Right lobe of liver (tissue), 6 donors: ENCODE results near the gene EXOC3L1. TPM values are rescaled to one million over a fixed set of nuclear protein-coding genes. Genes with fewer than 3 reads are reported as not detected.

Experiments used
- ATAC-seq, 4 donors: fragments of 200-7000 bp; cut with Tn5 transposase; one replicate each; pipeline ENCODE4 v1.9.1; 2020; ENCODE audit warnings: mild to moderate bottlenecking in 4 of 4, moderate library complexity in 4 of 4
- DNase-seq, 3 donors: peaks; one replicate each; pipeline ENCODE4 v3.0.0-alpha.2; 2020
- H3K27ac ChIP-seq, 3 donors: fragments of 200-600 bp; one replicate each; pipeline ENCODE4 v1.8.0; 2022
- H3K27me3 ChIP-seq, 2 donors: fragments of 200-600 bp; one replicate each; pipeline ENCODE4 v1.8.0; 2022
- H3K36me3 ChIP-seq, 4 donors: fragments of 200-600 bp; sonication (generic) in 1 of 4; one replicate each; pipeline versions ENCODE4 v1.5.1 to v1.8.0; 2017 to 2022; ENCODE audit warnings: control low read depth in 1 of 4
- H3K4me1 ChIP-seq, 4 donors: fragments of 200-600 bp; sonication (generic) in 1 of 4; one replicate each; pipeline versions ENCODE4 v1.5.1 to v1.8.0; 2017 to 2022; ENCODE audit warnings: control low read depth in 1 of 4
- H3K4me3 ChIP-seq, 3 donors: fragments of 200-600 bp; one replicate each; pipeline ENCODE4 v1.8.0; 2022
- H3K9me3 ChIP-seq, 4 donors: fragments of 200-600 bp; sonication (generic) in 1 of 4; one replicate each; pipeline versions ENCODE4 v1.5.1 to v1.8.0; 2017 to 2022; ENCODE audit warnings: control low read depth in 1 of 4
- POLR2A ChIP-seq: fragments of 450-650 bp; IDR thresholded peaks from one replicate; pipeline ENCODE4 v1.6.1; 2017; ENCODE audit warnings: antibody characterized with exemption, mild to moderate bottlenecking
- WGBS: methylation state at CpG from one replicate; pipeline ENCODE4 v1.1.6; 2018; ENCODE audit warnings: low coverage, low lambda C conversion rate; ENCODE audit not compliant: insufficient coverage; ENCODE audit errors: missing lambda C conversion rate; 5-methylcytosine and 5-hydroxymethylcytosine counted together
- intact Hi-C, 2 donors: fragments of 100-400 bp; cut with DNase I; formaldehyde crosslinking; loops; one replicate each; pipeline versions ENCODE4 v1.11.2 to v1.14.1; 2022
- total RNA-seq, 6 experiments: library from RNA; depleted of rRNA in 2 of 6; stranded (reverse); fragments of >200 nt in 2 of 6; fragmentation: NEBNext Ultra II Directional in 3 of 6; extraction: Animal tissue kit (Norgen Biotek cat#: 25700) in 3 of 6; gene quantifications; one replicate each; pipeline versions ENCODE4 v1.1.0 to v1.2.4, GENCODE V29; 2016 to 2023
- TF ChIP-seq, protein P1 (sequence below), 4 donors: fragments of 200-600 bp in 3 of 4; fragments of 450-650 bp in 1 of 4; IDR thresholded peaks; one replicate each; pipeline versions ENCODE4 v1.5.1 to v1.8.0; 2016 to 2022; ENCODE audit warnings: antibody characterized with exemption in 4 of 4, mild to moderate bottlenecking in 2 of 4
- donor health status: DM: no; HTN: yes; CAD: no.
- donor health status: DM: no; HTN: no; CAD: no.
- donor health status: DM: no; HTN: no; CAD: no.
- donor health status: DM: no; HTN: yes; CAD: no.
- donor health status: DM: no; HTN: yes; CAD: no.

Gene EXOC3L1
- total RNA-seq, 6 experiments from 2014 or later = 1.8 to 4.3 (median 2.5) TPM

DNA sequence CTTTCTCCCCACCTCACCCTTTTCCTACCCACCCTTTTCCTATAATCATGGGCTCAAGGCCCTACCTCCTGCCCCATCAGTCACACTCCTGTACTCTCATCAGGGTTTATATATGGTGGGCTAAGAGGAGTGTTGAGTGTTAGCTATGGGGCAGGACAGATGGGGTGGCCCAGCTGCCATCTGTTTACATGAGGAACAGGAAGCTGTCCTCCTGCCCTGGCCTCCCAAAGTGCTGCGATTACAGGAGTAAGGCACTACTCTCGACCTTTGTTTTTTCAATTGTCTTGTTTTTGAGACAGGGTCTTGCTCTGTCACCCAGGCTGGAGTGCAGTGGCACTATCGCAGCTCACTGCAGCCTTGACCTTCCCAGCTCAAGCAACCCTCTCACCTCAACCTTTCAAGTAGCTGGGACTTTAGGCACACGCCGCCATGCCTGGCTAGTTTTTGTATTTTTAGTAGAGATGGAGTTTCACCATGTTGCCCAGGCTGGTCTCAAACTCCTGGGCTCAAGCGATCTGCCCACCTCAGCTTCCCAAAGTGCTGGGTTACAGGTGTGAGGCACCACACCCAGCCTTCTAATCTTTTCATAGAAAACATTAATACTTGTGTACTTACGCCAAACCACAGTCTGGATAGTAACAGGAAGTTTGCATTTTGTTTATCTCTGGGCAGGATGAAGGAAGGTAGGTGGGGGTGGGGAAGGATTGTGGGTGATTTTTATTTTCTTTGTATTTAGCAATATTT lies 31.9 kb downstream of the EXOC3L1 start:
- Histone ChIP-seq H3K27me3 (no peaks in the 10 kb centered on the region), H3K4me1 (peaks cover 0 to 26% (median 10%) of the 10 kb centered on the region in 4 donors), H3K36me3 (no peaks in the 10 kb centered on the region), H3K4me3 (no peak overlapping the region), H3K27ac (no peak overlapping the region), H3K9me3 (no peaks in the 10 kb centered on the region)
- intact Hi-C loops = loop anchor here (5.0 to 10.0 kb wide), 4 partner anchors 53 to 186 kb away; partner anchors contain the start of gene PHAF1 (in 1 of the 2)
- ATAC-seq (no peak), DNase-seq (no peak)
- TF ChIP-seq, protein P1, sequence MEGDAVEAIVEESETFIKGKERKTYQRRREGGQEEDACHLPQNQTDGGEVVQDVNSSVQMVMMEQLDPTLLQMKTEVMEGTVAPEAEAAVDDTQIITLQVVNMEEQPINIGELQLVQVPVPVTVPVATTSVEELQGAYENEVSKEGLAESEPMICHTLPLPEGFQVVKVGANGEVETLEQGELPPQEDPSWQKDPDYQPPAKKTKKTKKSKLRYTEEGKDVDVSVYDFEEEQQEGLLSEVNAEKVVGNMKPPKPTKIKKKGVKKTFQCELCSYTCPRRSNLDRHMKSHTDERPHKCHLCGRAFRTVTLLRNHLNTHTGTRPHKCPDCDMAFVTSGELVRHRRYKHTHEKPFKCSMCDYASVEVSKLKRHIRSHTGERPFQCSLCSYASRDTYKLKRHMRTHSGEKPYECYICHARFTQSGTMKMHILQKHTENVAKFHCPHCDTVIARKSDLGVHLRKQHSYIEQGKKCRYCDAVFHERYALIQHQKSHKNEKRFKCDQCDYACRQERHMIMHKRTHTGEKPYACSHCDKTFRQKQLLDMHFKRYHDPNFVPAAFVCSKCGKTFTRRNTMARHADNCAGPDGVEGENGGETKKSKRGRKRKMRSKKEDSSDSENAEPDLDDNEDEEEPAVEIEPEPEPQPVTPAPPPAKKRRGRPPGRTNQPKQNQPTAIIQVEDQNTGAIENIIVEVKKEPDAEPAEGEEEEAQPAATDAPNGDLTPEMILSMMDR (IDR thresholded peaks at IDR 0.05) = no peak
- TF ChIP-seq POLR2A = no peak
- WGBS = 78% methylated on average over 7 of the region's 7 CpGs

DNA sequence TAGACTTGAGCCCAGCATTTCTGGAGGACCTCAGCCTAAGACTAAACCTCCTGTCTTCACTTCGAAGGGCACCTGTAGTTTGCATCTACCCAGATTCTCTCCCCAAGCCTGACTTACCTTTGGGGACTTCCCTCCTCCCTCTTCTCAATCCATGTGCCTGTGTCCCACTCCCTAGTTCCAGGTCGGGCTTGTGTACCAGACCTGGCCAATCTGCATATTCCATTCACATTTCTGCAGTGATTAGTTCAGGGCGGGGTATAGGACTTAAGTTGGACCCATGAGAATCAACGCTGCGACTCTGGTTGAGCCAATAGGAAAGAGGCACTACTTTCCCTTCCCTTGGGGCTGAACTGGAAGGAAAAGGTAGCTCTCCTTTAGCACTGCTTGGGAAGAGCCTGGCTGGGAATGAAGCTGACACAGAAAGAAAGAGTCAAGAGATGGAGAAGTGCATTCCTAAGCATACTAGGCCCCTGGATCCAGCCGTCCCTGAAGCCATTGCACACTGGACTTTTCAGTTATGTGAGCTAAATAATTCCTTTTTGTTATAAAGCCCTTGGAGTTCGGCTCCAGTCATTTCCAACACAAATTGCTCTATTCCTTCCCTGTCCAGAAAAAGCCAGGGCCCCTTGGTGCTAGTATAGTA lies 32.7 kb downstream of the EXOC3L1 start:
- Histone ChIP-seq H3K9me3 (no peaks in the 10 kb centered on the region), H3K27ac (no peak overlapping the region), H3K27me3 (no peaks in the 10 kb centered on the region), H3K36me3 (no peaks in the 10 kb centered on the region), H3K4me3 (no peak overlapping the region), H3K4me1 (peaks cover 0 to 21% (median 7%) of the 10 kb centered on the region in 4 donors)
- ATAC-seq (no peak), DNase-seq (no peak)
- intact Hi-C loops = loop anchor here (5.0 to 10.0 kb wide), 4 partner anchors 52 to 185 kb away; partner anchors contain the start of gene PHAF1 (in 1 of the 2)
- TF ChIP-seq POLR2A = no peak
- TF ChIP-seq, protein P1 (IDR thresholded peaks at IDR 0.05) = no peak
- 82% methylated on average over 7 of the region's 7 CpGs for WGBS

DNA sequence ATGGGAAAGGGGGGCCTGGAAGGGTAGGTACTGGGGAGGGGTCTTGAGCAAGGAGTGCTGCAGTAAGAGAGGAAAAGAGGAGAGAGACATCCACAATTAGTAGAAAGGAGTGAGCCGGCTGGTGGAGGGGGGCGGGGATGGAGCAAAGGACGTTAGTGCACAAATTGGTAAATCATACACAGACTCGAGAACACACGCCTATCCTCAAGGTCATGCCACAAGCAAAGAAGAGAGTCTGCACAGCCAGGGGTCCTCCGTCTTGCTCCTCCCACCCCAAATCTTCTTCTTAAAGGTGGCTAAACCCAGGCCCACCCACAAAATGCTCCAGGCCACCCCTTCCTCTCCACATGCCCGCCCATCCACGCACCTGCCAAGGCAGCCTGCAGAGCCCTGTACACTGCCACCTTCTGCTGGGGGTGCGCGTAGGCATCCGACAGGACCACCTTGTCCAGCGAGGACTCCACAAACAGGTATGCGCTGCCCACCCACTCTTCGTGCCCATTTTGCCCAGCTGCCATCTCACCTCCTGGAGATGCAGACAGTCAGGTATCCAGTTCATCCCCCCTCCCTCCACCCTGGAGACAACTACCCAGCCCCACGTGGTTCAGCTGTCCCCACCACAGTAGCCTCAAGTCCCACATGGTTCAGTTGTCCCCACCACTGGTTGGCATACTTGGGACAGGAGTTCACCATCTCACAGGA lies 33.6 kb downstream of the EXOC3L1 start:
- no peaks in the 10 kb centered on the region for H3K36me3 ChIP-seq
- DNase-seq (no peak), ATAC-seq (no peak)
- WGBS = 15% methylated on average over 6 of the region's 15 CpGs
- intact Hi-C loops = loop anchor here (5.0 to 10.0 kb wide), 4 partner anchors 51 to 184 kb away; partner anchors contain the start of gene PHAF1 (in 1 of the 2)
- TF ChIP-seq, protein P1 (IDR thresholded peaks at IDR 0.05) = no peak
- no peak for TF ChIP-seq POLR2A
- no peak overlapping the region for H3K4me3 ChIP-seq
- H3K9me3 ChIP-seq = no peaks in the 10 kb centered on the region
- H3K27me3 ChIP-seq = no peaks in the 10 kb centered on the region
- peaks cover 0 to 18% (median 5%) of the 10 kb centered on the region in 4 donors for H3K4me1 ChIP-seq
- no peak overlapping the region for H3K27ac ChIP-seq

DNA sequence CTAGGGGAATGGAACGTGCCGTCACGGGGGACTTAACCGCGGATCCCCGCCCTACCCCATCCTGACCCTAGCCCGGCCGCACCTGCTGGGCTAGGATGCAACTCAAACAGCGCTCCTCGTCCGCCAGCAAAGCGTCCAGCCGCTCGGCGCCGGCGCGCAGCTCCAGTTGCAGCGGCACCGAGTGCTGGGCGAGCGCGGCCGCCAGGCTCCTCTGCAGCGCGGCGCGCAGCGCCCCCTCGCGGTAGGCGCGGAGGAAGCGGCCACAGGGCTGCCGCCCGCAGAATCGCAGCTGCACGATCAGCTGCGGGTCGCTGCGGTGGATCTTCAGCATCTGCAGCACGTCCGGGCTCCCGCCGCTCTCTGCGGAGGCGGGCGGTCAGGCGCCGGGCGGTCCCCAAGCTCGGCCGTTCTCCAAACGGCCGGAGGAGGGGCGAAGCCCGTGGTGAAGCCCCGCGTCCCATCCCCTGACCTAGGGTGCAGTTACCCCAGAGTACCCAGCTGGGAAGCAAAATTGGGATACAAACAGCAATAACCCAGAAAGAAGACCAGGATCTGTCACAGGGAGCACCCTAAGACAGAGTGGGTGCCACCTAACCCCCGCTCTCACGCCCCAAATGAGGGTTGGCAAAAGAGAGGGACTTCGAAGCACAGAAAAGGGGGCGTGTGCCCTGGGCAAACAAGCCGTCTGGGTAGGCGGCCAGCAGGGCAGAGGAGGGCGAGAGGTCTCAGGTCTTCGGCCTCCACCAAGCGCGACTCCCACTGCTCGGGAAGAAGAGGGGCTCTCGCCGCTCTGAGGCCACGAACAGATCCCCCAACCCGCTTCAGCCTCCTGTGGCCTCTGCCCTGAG lies 34.4 kb downstream of the EXOC3L1 start:
- H3K27me3 ChIP-seq = no peaks in the 10 kb centered on the region
- H3K36me3 ChIP-seq = no peaks in the 10 kb centered on the region
- TF ChIP-seq POLR2A = no peak
- TF ChIP-seq, protein P1 (IDR thresholded peaks at IDR 0.05) = peak; percentile 91 to 98 (median 96)
- H3K4me1 ChIP-seq = peaks cover 0 to 21% (median 3%) of the 10 kb centered on the region in 4 donors
- DNase-seq (peak; percentile 79 to 84 (median 81)), ATAC-seq (peak; percentile 66 to 81 (median 74))
- H3K27ac ChIP-seq = no peak overlapping the region
- H3K4me3 ChIP-seq = no peak overlapping the region
- 17% methylated on average over 17 of the region's 74 CpGs for WGBS
- intact Hi-C loops = loop anchor here (5.0 to 10.0 kb wide), 4 partner anchors 51 to 183 kb away; partner anchors contain the start of gene PHAF1 (in 1 of the 2)
- no peaks in the 10 kb centered on the region for H3K9me3 ChIP-seq
